Nephron progenitor cell (in vitro differentiated cells): Measurements from ENCODE around the gene MAT2B.

Experiments
- DNase-seq: peaks from one replicate; pipeline ENCODE4 v3.0.0; 2021
- H3K27ac Mint-ChIP-seq: 2 replicates; pipeline ENCODE4 v1.8.0; 2021; ENCODE audit warnings: mild to moderate bottlenecking, moderate library complexity, mixed read lengths
- H3K27me3 Mint-ChIP-seq: 2 replicates; pipeline ENCODE4 v1.8.0; 2021; ENCODE audit warnings: mild to moderate bottlenecking, low read depth, mixed read lengths; ENCODE audit not compliant: poor library complexity
- H3K36me3 Mint-ChIP-seq: 2 replicates; pipeline ENCODE4 v1.8.0; 2021; ENCODE audit warnings: low read depth, mixed read lengths
- H3K4me1 Mint-ChIP-seq: 2 replicates; pipeline ENCODE4 v1.8.0; 2021; ENCODE audit warnings: mixed read lengths
- H3K4me3 Mint-ChIP-seq: 2 replicates; pipeline ENCODE4 v1.8.0; 2021; ENCODE audit warnings: mild to moderate bottlenecking, moderate library complexity, mixed read lengths
- H3K9me3 Mint-ChIP-seq: 2 replicates; pipeline ENCODE4 v1.8.0; 2021; ENCODE audit warnings: mild to moderate bottlenecking, moderate library complexity, mixed read lengths
- TF ChIP-seq, protein P1 (sequence below): fragments of 200-600 bp; sonication (generic); IDR thresholded peaks from 2 replicates; pipeline ENCODE4 v1.5.0; 2021; ENCODE audit warnings: antibody characterized with exemption

The MAT2B gene

DNA sequence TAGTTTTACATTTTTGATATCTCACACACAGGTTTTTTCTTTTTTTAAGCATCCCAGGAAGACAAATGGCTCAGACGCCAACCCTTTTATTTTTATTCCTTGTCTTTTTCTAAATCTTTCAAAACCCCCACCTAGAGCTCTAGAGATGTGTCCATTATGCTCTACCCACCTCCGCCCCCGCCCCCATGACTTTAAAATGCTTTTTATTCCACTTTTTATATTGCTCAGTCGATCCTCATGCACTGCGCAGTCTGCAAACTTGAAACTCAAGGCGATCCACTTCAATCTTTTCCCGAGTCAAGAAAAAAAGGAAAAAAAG is 411 bp upstream of the MAT2B start:
- DNase-seq, result no peak
- Mint-ChIP-seq H3K9me3 (no peaks in the 10 kb centered on the region), H3K27me3 (no peaks in the 10 kb centered on the region), H3K27ac (peak overlapping the region; percentile 99), H3K36me3 (peaks cover 24% of the 10 kb centered on the region), H3K4me1 (peaks cover 46% of the 10 kb centered on the region), H3K4me3 (peak overlapping the region; percentile 98)
- TF ChIP-seq, protein P1, sequence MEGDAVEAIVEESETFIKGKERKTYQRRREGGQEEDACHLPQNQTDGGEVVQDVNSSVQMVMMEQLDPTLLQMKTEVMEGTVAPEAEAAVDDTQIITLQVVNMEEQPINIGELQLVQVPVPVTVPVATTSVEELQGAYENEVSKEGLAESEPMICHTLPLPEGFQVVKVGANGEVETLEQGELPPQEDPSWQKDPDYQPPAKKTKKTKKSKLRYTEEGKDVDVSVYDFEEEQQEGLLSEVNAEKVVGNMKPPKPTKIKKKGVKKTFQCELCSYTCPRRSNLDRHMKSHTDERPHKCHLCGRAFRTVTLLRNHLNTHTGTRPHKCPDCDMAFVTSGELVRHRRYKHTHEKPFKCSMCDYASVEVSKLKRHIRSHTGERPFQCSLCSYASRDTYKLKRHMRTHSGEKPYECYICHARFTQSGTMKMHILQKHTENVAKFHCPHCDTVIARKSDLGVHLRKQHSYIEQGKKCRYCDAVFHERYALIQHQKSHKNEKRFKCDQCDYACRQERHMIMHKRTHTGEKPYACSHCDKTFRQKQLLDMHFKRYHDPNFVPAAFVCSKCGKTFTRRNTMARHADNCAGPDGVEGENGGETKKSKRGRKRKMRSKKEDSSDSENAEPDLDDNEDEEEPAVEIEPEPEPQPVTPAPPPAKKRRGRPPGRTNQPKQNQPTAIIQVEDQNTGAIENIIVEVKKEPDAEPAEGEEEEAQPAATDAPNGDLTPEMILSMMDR, result no peak

DNA sequence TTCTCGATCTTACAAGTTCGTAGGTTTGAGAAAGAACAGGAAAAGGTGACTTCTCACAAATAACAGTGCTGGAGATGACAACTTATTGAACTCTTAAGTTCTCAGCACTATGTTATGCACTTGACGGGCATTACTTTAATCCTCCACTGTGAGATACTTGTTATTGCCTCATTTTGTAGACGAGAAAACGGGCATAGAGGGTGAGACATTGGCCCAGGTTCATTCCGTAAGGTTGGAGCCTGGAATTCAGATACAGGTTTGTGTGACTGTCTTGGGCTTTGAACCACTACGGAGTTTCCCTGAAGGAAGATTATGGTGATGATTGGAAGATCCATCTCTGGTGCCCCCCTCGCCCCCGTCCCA is 657 bp downstream of the MAT2B start:
- Mint-ChIP-seq H3K9me3 (no peaks in the 10 kb centered on the region), H3K27me3 (no peaks in the 10 kb centered on the region), H3K4me3 (peak overlapping the region; percentile 98), H3K4me1 (peaks cover 46% of the 10 kb centered on the region), H3K36me3 (peaks cover 32% of the 10 kb centered on the region), H3K27ac (peak overlapping the region; percentile 99)
- DNase-seq, result no peak
- TF ChIP-seq, protein P1, result no peak

DNA sequence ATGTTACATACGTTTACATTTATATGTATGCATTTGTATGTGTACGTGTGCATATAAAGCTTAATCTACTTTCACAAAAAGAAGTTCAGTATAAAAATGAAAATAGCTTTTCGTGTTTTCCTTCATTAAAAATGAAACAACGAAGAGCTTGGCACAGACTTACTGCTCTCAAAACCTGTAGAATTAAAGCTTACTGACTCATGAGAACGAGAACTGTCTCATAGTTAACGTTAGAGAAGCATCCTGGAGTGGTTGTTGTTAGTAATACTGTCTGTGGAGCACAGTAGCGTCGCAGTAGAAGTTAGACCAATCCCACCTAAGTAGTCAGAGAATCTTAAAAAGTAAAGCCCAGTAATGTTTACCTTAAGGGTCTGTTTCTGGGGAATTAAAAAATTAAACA is 1.3 kb downstream of the MAT2B start:
- peak overlapping the region; percentile 98 for H3K4me3 Mint-ChIP-seq
- H3K9me3 Mint-ChIP-seq, result no peaks in the 10 kb centered on the region
- peaks cover 33% of the 10 kb centered on the region for H3K36me3 Mint-ChIP-seq
- H3K27me3 Mint-ChIP-seq, result no peaks in the 10 kb centered on the region
- H3K27ac Mint-ChIP-seq, result peak overlapping the region; percentile 99
- no peak for DNase-seq
- H3K4me1 Mint-ChIP-seq, result peaks cover 46% of the 10 kb centered on the region
- TF ChIP-seq, protein P1, result no peak

DNA sequence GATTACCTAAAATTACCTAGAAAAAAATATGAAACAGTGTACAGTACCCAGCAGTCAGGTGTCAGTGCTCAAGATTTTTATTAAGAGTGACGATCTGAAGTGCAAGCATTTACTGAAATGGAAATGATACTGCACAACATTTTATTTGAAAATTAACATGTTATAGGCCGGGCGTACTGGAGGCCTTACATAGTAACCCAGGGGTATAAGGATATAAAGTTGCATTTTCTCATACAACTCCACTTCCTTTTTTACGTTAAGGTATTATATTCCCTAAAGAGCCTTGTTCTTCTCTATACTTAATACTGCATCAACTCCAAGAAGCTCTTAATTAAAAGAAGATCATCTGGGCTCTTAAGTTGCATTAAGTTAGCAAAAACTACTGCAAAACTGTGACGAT is 3.3 kb downstream of the MAT2B start:
- TF ChIP-seq, protein P1, result no peak
- Mint-ChIP-seq H3K36me3 (peaks cover 50% of the 10 kb centered on the region), H3K4me3 (peak overlapping the region; percentile 64), H3K4me1 (peaks cover 36% of the 10 kb centered on the region), H3K27me3 (no peaks in the 10 kb centered on the region), H3K27ac (peak overlapping the region; percentile 45), H3K9me3 (no peaks in the 10 kb centered on the region)
- DNase-seq, result no peak

DNA sequence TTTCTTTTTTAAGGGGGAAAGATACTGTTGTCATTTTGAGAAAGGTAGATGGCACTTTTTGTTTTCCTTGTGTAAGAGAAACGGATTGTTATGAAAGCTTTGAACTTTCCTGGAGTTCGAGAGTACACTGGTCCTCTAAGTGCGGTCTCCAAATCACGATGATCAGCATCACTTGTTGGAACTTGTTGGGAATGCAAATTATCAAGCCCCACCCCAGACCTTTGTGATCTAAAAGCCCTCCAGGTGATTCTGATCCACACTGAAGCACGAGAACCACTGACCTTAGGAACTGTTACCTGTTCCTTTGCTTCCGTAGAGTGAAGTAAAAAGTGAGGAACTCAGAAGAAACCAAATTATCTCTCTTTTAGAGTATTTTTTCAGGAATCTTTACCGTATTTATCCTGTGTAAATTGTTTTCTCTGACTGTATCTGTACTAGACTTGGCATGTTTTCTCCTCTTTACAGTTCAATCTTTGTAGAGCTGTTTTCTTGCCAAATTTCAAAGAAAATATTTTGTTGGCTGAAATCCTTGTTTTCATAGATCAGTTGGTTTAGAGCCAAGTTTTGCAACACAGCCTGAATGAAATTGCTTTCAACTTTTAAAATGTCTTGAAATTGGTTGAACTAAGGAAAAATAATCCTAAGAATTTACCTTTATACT is 4.0 kb downstream of the MAT2B start:
- TF ChIP-seq, protein P1, result no peak
- H3K27ac Mint-ChIP-seq, result peak overlapping the region; percentile 57
- DNase-seq, result no peak
- peaks cover 54% of the 10 kb centered on the region for H3K36me3 Mint-ChIP-seq
- H3K9me3 Mint-ChIP-seq, result no peaks in the 10 kb centered on the region
- peak overlapping the region; percentile 63 for H3K4me3 Mint-ChIP-seq
- H3K27me3 Mint-ChIP-seq, result no peaks in the 10 kb centered on the region
- H3K4me1 Mint-ChIP-seq, result peaks cover 36% of the 10 kb centered on the region

DNA sequence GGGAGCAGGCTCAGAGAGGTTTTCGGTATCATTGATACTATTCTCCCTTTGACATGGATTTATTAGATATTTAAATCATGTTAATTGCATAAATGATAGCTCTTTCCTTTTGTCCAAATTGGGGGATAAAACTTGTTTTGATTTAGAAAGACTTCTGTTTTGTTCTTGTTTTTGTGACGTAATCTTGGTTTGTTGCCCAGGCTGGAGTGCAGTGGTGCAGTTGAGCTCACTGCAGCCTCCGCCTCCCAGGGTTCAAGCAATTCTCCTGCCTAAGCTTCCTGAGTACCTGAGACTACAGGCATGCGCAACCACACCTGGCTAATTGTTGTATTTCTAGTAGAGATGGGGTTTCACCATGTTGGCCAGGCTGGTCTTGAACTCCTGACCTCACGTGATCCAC is 7.1 kb downstream of the MAT2B start:
- peak overlapping the region; percentile 48 for H3K27ac Mint-ChIP-seq
- H3K4me3 Mint-ChIP-seq, result no peak overlapping the region
- TF ChIP-seq, protein P1, result no peak
- H3K9me3 Mint-ChIP-seq, result no peaks in the 10 kb centered on the region
- H3K4me1 Mint-ChIP-seq, result peaks cover 22% of the 10 kb centered on the region
- DNase-seq, result no peak
- no peaks in the 10 kb centered on the region for H3K27me3 Mint-ChIP-seq
- H3K36me3 Mint-ChIP-seq, result peaks cover 77% of the 10 kb centered on the region
